Heart right ventricle (tissue), 16 donors: ENCODE measurements around the gene LRFN5. TPM values are rescaled to one million over a fixed set of nuclear protein-coding genes. Genes with fewer than 3 reads are reported as not detected.
A peak's percentile ranks its signal among the peaks of the same experiment; 100 is the strongest.
"Not testable (repeated sequence)": the region's sequence is repeated elsewhere in the genome, so short reads cannot be mapped to it uniquely, and the experiment has no call there.

ENCODE experiments used
- ATAC-seq, 8 donors: fragments of 200-7000 bp; cut with Tn5 transposase; one replicate each; pipeline ENCODE4 v1.9.1; 2020; ENCODE audit warnings: mild to moderate bottlenecking in 8 of 8, moderate library complexity in 8 of 8, moderate number of reproducible peaks in 1 of 8
- DNase-seq, 2 donors: peaks; one replicate each; pipeline ENCODE4 v3.0.0-alpha.2; 2020
- H3K27ac ChIP-seq, 10 donors: fragments of 200-600 bp; sonication (generic) in 2 of 10; one replicate each; pipeline versions ENCODE4 v1.5.0 to v1.8.0; 2020 to 2022; ENCODE audit warnings: mild to moderate bottlenecking in 3 of 10
- H3K27me3 ChIP-seq, 7 donors: fragments of 200-600 bp; one replicate each; pipeline ENCODE4 v1.8.0; 2021 to 2022; ENCODE audit warnings: mild to moderate bottlenecking in 2 of 7
- H3K36me3 ChIP-seq, 9 donors: fragments of 200-600 bp; sonication (generic) in 1 of 9; one replicate each; pipeline versions ENCODE4 v1.5.0 to v1.8.0; 2020 to 2022; ENCODE audit warnings: mild to moderate bottlenecking in 2 of 9
- H3K4me1 ChIP-seq, 9 donors: fragments of 200-600 bp; sonication (generic) in 1 of 9; one replicate each; pipeline versions ENCODE4 v1.5.0 to v1.8.0; 2020 to 2022; ENCODE audit warnings: mild to moderate bottlenecking in 4 of 9
- H3K4me3 ChIP-seq, 10 donors: fragments of 200-600 bp; sonication (generic) in 2 of 10; one replicate each; pipeline versions ENCODE4 v1.5.0 to v1.8.0; 2020 to 2022; ENCODE audit warnings: mild to moderate bottlenecking in 7 of 10, moderate library complexity in 2 of 10
- H3K9me3 ChIP-seq, 11 donors: fragments of 200-600 bp in 10 of 11; sonication (generic) in 2 of 11; one replicate each; pipeline versions ENCODE4 v1.5.0 to v1.8.0; 2013 to 2022; ENCODE audit warnings: mild to moderate bottlenecking in 2 of 11, control low read depth in 1 of 11, moderate library complexity in 1 of 11
- CTCF ChIP-seq, 9 donors: fragments of 200-600 bp; sonication (generic) in 2 of 9; IDR thresholded peaks; one replicate each; pipeline versions ENCODE4 v1.5.0 to v1.8.0; 2021 to 2022; ENCODE audit warnings: antibody characterized with exemption in 9 of 9, mild to moderate bottlenecking in 5 of 9, moderate library complexity in 1 of 9
- WGBS, 2 donors: extraction: QIAGEN DNeasy Blood & Tissue Kit; methylation state at CpG; one replicate each; pipeline ENCODE4 v1.1.7; 2013; ENCODE audit warnings: inconsistent platforms in 1 of 2; 5-methylcytosine and 5-hydroxymethylcytosine counted together
- intact Hi-C, 10 donors: fragments of 100-400 bp; cut with DNase I; formaldehyde crosslinking; loops; one replicate each; pipeline versions ENCODE4 v1.11.1 to v1.14.2; 2022
- polyA plus RNA-seq, 2 donors: library from polyadenylated mRNA; stranded (reverse); fragments of 200-250 nt; gene quantifications; one replicate each; pipeline ENCODE4 v1.2.3, GENCODE V29; 2013
- total RNA-seq, 10 donors: library from RNA; stranded (reverse); fragmentation: NEBNext Ultra II Directional in 3 of 10; extraction: Animal tissue kit (Norgen Biotek cat#: 25700) in 3 of 10; gene quantifications; one replicate each; pipeline versions ENCODE4 v1.2.1 to v1.2.4, GENCODE V29; 2021 to 2023
- donor health status: Arrhythmogenic right ventricular cardiomyopathy.
- donor health status: ischemic (EF 13 %, LVEDD 7.1; RV severe dilation, severe dysfunction).
- donor health status: healthy with polysubstance abuse.
- donor health status: DM: no; HTN: yes; CAD: no.
- donor health status: DM: no; HTN: no; CAD: no.
- donor health status: ischemic (EF 25% LVEDD 6.9; RV normal size, moderate dysfunction).
- donor health status: ischemic (EF 25% LVEDD 5.7; RV mildly dilated, moderate dysfunction).
- donor health status: healthy.
- donor health status: DM: yes; HTN: yes; CAD: no.
- donor health status: Ischemic cardiomyopathy.
- donor health status: ischemic (EF 35%, LVEDD 5.7; RV mildly dilated, moderate dysfunction).
- donor health status: nonischemic (EF 11% LVEDD 7.7; RV severe dilation, severe dysfunction).
- donor health status: DM: yes; HTN: yes; CAD: no.
- donor health status: PGD.
- donor health status: ischemic (EF 29% LVEDD 5.4; RV normal size, mild dysfunction).
- donor health status: nonischemic (EF 23%, LVEDD 6.1; RV moderate dilation, normal function).

The LRFN5 gene
- total and polyA plus RNA-seq, 12 donors: 0.13 to 1.5 (median 0.49) TPM; not detected in 1

DNA sequence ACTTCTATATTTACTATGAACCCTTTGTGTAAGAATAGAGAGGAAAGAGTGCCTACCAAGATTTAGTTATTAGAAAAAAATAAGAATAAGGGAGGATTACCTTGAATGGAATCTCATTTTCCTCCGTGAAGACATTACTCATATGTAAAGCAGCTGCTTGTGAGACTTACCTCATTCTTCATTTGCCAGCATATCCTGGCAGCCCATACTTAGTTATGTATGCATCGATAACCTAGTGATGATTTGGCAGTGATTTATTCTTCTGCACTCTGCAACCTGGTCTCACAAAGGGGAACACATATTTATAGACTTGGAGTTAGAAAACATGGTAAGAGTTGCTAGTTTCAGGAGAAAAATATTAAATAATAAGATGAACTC is 56.8 kb downstream of the LRFN5 start:
- no peaks in the 10 kb centered on the region for H3K36me3 ChIP-seq
- TF ChIP-seq CTCF (IDR thresholded peaks at IDR 0.05): no peak
- no peaks in the 10 kb centered on the region for H3K4me1 ChIP-seq
- H3K27me3 ChIP-seq: no peaks in the 10 kb centered on the region
- no peak overlapping the region for H3K27ac ChIP-seq
- intact Hi-C loops: no loop called here
- ATAC-seq: no peak
- no peak for DNase-seq
- H3K4me3 ChIP-seq: no peak overlapping the region
- 48 to 62% methylated on average over 2 of the region's 2 CpGs for WGBS, 2 donors
- H3K9me3 ChIP-seq: peaks cover 0 to 10% (median 0%) of the 10 kb centered on the region in 11 donors

DNA sequence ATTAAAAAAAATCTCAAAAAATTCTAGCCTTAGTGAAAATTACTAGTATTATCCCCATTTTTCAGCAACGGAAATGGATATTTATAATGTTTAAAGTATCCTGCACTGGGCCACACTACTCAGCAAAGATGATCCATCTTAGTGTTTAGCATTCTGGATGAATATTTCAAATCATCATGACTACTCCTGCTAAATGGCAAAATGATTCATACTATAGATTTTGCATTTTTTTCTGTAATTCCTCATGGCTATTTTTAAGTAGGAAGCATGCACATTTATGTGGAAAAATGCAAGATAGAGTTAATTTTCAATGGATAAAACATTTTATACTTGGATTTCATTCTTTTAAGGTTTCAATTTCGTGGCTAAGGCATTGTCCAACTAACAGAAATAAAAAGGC is 59.6 kb downstream of the LRFN5 start:
- TF ChIP-seq CTCF (IDR thresholded peaks at IDR 0.05): no peak
- intact Hi-C loops: no loop called here
- 36 to 62% methylated on average over 2 of the region's 2 CpGs for WGBS, 2 donors

GRCh38 chr14:41668356-41668755 is 61.7 kb downstream of the LRFN5 start:
- Histone ChIP-seq H3K36me3 (no peaks in the 10 kb centered on the region), H3K4me1 (no peaks in the 10 kb centered on the region), H3K9me3 (no peaks in the 10 kb centered on the region), H3K27ac (no peak overlapping the region), H3K4me3 (no peak overlapping the region), H3K27me3 (no peaks in the 10 kb centered on the region)
- ATAC-seq (no peak), DNase-seq (no peak)
- WGBS, 2 donors: 58 to 66% methylated on average over 1 of the region's 1 CpG
- no peak for TF ChIP-seq CTCF (IDR thresholded peaks at IDR 0.05)
- intact Hi-C loops: no loop called here

More for the DNA sequence above, 59.6 kb downstream of the LRFN5 start:
- no peak overlapping the region for H3K4me3 ChIP-seq
- DNase-seq (no peak), ATAC-seq (no peak)
- H3K4me1 ChIP-seq: no peaks in the 10 kb centered on the region
- H3K27me3 ChIP-seq: no peaks in the 10 kb centered on the region
- H3K36me3 ChIP-seq: no peaks in the 10 kb centered on the region
- H3K9me3 ChIP-seq: no peaks in the 10 kb centered on the region
- H3K27ac ChIP-seq: no peak overlapping the region

DNA sequence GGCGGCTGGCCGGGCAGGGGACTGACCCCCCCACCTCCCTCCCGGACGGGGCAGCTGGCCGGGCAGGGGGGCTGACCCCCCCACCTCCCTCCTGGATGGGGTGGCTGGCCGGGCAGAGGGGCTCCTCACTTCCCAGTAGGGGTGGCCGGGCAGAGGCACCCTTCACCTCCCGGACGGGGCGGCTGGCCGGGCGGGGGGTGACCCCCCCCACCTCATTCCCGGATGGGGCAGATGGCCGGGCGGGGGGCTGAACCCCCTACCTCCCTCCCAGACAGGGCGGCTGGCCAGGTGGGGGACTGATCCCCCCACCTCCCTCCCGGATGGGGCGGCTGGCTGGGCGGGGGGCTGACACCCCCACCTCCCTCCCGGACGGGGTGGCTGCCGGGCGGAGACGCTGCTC is 66.9 kb downstream of the LRFN5 start:
- peak in 1 of 2 donors; percentile 7 for DNase-seq
- H3K27me3 ChIP-seq, ATAC-seq, H3K36me3 ChIP-seq, H3K27ac ChIP-seq, H3K4me1 ChIP-seq, intact Hi-C loops, H3K4me3 ChIP-seq: not testable (repeated sequence)
- peaks cover 0 to 27% (median 0%) of the 10 kb centered on the region in 11 donors for H3K9me3 ChIP-seq
- 97 to 98% methylated on average over 6 to 23 of the region's 24 CpGs for WGBS, 2 donors

DNA sequence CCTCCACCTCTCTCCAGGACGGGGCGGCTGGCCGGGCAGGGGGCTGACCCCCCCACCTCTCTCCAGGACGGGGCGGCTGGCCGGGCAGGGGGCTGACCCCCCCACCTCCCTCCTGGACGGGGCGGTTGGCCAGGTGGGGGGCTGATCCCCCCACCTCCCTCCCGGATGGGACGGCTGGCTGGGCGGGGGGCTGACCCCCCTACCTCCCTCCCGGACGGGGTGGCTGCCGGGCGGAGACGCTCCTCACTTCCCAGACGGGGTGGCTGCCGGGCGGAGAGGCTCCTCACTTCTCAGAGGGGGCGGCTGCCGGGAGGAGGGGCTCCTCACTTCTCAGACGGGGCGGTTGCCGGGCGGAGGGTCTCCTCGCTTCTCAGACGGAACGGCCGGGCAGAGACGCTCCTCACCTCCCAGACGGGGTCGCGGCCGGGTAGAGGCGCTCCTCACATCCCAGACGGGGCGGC is 67.9 kb downstream of the LRFN5 start:
- H3K27ac ChIP-seq, H3K36me3 ChIP-seq, intact Hi-C loops, H3K27me3 ChIP-seq, ATAC-seq, H3K4me1 ChIP-seq, DNase-seq, H3K4me3 ChIP-seq: not testable (repeated sequence)
- H3K9me3 ChIP-seq: peaks cover 0 to 35% (median 0%) of the 10 kb centered on the region in 11 donors
- WGBS, 2 donors: 93 to 97% methylated on average over 26 to 37 of the region's 37 CpGs
